ENCODE data around the gene MYO3B.

- no peak for TF ChIP-seq CTCF (IDR thresholded peaks at IDR 0.05)
- no peak for TF ChIP-seq POLR2A (IDR thresholded peaks at IDR 0.05)
These were observed 257.1 kb downstream of the MYO3B start for GRCh38 chr2:170434900-170435621.
